Peyer's patch (tissue), 4 donors: ENCODE data around the gene RNF169. TPM values are rescaled to one million over a fixed set of nuclear protein-coding genes. Genes with fewer than 3 reads are reported as not detected.

ENCODE experiments used
- DNase-seq, 3 donors: peaks; one replicate each; pipeline ENCODE4 v3.0.0-alpha.2; 2017 to 2019
- H3K27ac ChIP-seq, 4 donors: fragments of 200-600 bp; sonication (generic); one replicate each; pipeline ENCODE4 v1.5.1; 2016 to 2019
- H3K27me3 ChIP-seq, 2 donors: fragments of 200-600 bp; sonication (generic); one replicate each; pipeline ENCODE4 v1.5.1; 2019
- H3K36me3 ChIP-seq, 3 donors: fragments of 200-600 bp; sonication (generic); one replicate each; pipeline ENCODE4 v1.5.1; 2016 to 2019
- H3K4me1 ChIP-seq, 4 donors: fragments of 200-600 bp; sonication (generic); one replicate each; pipeline ENCODE4 v1.5.1; 2016 to 2019
- H3K4me3 ChIP-seq, 4 donors: fragments of 200-600 bp; sonication (generic); 1 replicate in 3 of 4; 2 replicates in 1 of 4; pipeline ENCODE4 v1.5.1; 2016 to 2019; ENCODE audit warnings: mild to moderate bottlenecking in 1 of 4
- H3K9me3 ChIP-seq, 4 donors: fragments of 200-600 bp; sonication (generic); one replicate each; pipeline ENCODE4 v1.5.1; 2016 to 2019; ENCODE audit warnings: mild to moderate bottlenecking in 1 of 4
- CTCF ChIP-seq, 6 experiments: fragments of 450-650 bp in 4 of 6; fragments of 200-600 bp in 2 of 6; sonication (generic) in 1 of 6; IDR thresholded peaks; one replicate each; pipeline ENCODE4 v1.5.1; 2017 to 2019; ENCODE audit warnings: antibody characterized with exemption in 6 of 6, mild to moderate bottlenecking in 3 of 6, moderate library complexity in 1 of 6
- POLR2A ChIP-seq, 2 donors: fragments of 450-650 bp; IDR thresholded peaks; one replicate each; pipeline ENCODE4 v1.5.1; 2017; ENCODE audit warnings: antibody characterized with exemption in 2 of 2, mild to moderate bottlenecking in 2 of 2, moderate library complexity in 2 of 2
- total RNA-seq, 4 donors: library from RNA; depleted of rRNA; stranded (reverse); fragments of >200 nt; gene quantifications; one replicate each; pipeline ENCODE4 v1.1.0, GENCODE V29; 2016

The RNF169 gene
- total RNA-seq, 4 donors from 2014 or later = 14.2 to 33.8 (median 19.2) TPM

GRCh38 chr11:74771139-74771538 is 22.5 kb downstream of the RNF169 start:
- no peak for DNase-seq

GRCh38 chr11:74773476-74773875 is 24.8 kb downstream of the RNF169 start:
- H3K36me3 ChIP-seq = no peaks in the 10 kb centered on the region
- no peak overlapping the region for H3K4me3 ChIP-seq
- H3K4me1 ChIP-seq = peaks cover 0 to 5% (median 2%) of the 10 kb centered on the region in 4 donors
- no peak overlapping the region for H3K27ac ChIP-seq
- no peaks in the 10 kb centered on the region for H3K27me3 ChIP-seq
- H3K9me3 ChIP-seq = no peaks in the 10 kb centered on the region
- DNase-seq = no peak
- TF ChIP-seq CTCF (IDR thresholded peaks at IDR 0.05) (no peak), POLR2A (IDR thresholded peaks at IDR 0.05) (no peak)

More at GRCh38 chr11:74771139-74771538, 22.5 kb downstream of the RNF169 start:
- Histone ChIP-seq H3K4me3 (no peak overlapping the region), H3K9me3 (no peaks in the 10 kb centered on the region), H3K27me3 (no peaks in the 10 kb centered on the region), H3K4me1 (peaks cover 0 to 5% (median 2%) of the 10 kb centered on the region in 4 donors), H3K27ac (no peak overlapping the region), H3K36me3 (no peaks in the 10 kb centered on the region)
- TF ChIP-seq CTCF (IDR thresholded peaks at IDR 0.05) (no peak), POLR2A (IDR thresholded peaks at IDR 0.05) (no peak)

GRCh38 chr11:74775762-74776161 is 27.1 kb downstream of the RNF169 start:
- H3K27ac ChIP-seq = no peak overlapping the region
- TF ChIP-seq POLR2A (IDR thresholded peaks at IDR 0.05) (no peak), CTCF (IDR thresholded peaks at IDR 0.05) (no peak)
- no peak for DNase-seq
- no peaks in the 10 kb centered on the region for H3K9me3 ChIP-seq
- H3K4me3 ChIP-seq = no peak overlapping the region
- no peaks in the 10 kb centered on the region for H3K4me1 ChIP-seq
- H3K27me3 ChIP-seq = no peaks in the 10 kb centered on the region
- H3K36me3 ChIP-seq = no peaks in the 10 kb centered on the region

GRCh38 chr11:74776546-74776945 is 27.9 kb downstream of the RNF169 start:
- no peaks in the 10 kb centered on the region for H3K9me3 ChIP-seq
- DNase-seq = no peak
- no peak overlapping the region for H3K4me3 ChIP-seq
- no peak for TF ChIP-seq POLR2A (IDR thresholded peaks at IDR 0.05)
- TF ChIP-seq CTCF (IDR thresholded peaks at IDR 0.05) = no peak
- H3K27me3 ChIP-seq = no peaks in the 10 kb centered on the region
- no peaks in the 10 kb centered on the region for H3K4me1 ChIP-seq
- no peaks in the 10 kb centered on the region for H3K36me3 ChIP-seq
- H3K27ac ChIP-seq = no peak overlapping the region

- no peaks in the 10 kb centered on the region for H3K27me3 ChIP-seq
- no peak overlapping the region for H3K4me3 ChIP-seq
- no peaks in the 10 kb centered on the region for H3K4me1 ChIP-seq
- no peaks in the 10 kb centered on the region for H3K9me3 ChIP-seq
- no peaks in the 10 kb centered on the region for H3K36me3 ChIP-seq
- no peak for DNase-seq
- no peak overlapping the region for H3K27ac ChIP-seq
- TF ChIP-seq CTCF (IDR thresholded peaks at IDR 0.05) (no peak), POLR2A (IDR thresholded peaks at IDR 0.05) (no peak)
These were observed 28.4 kb downstream of the RNF169 start for GRCh38 chr11:74777038-74777437.

GRCh38 chr11:74777877-74778276 is 29.2 kb downstream of the RNF169 start:
- Histone ChIP-seq H3K4me3 (no peak overlapping the region), H3K27me3 (no peaks in the 10 kb centered on the region), H3K4me1 (peaks cover 0 to 1% (median 0%) of the 10 kb centered on the region in 4 donors), H3K27ac (no peak overlapping the region), H3K9me3 (no peaks in the 10 kb centered on the region), H3K36me3 (no peaks in the 10 kb centered on the region)
- TF ChIP-seq CTCF (IDR thresholded peaks at IDR 0.05) = no peak
- no peak for TF ChIP-seq POLR2A (IDR thresholded peaks at IDR 0.05)
- DNase-seq = no peak
